Stimulated activated CD4-positive, alpha-beta T cell treated with anti-CD3 and anti-CD28 coated beads, Interleukin-2, amount 100 ng/mL, for 24 hours (primary cell): ENCODE data around the gene GRIN1.

Source experiments
- DNase-seq, 2 donors: peaks; one replicate each; pipeline ENCODE4 v3.0.0-alpha.2; 2020

GRIN1 gene

GRCh38 chr9:137198051-137198901, 59.3 kb downstream of the GRIN1 start:
- no peak for DNase-seq

- no peak for DNase-seq
Observed at GRCh38 chr9:137198902-137199283, 59.9 kb downstream of the GRIN1 start.

- no peak for DNase-seq
Observed at GRCh38 chr9:137199411-137200121, 60.6 kb downstream of the GRIN1 start.

- peak; percentile 98 to 99 for DNase-seq
Observed at GRCh38 chr9:137200311-137201204, 61.6 kb downstream of the GRIN1 start, which contains the start of gene TPRN. TSS of gene TPRN (minus strand) at chr9:137200741. CDS start at chr9:137200711, 30 bp downstream.

- DNase-seq, result no peak
Observed at GRCh38 chr9:137201205-137201868, 62.4 kb downstream of the GRIN1 start.

GRCh38 chr9:137202966-137203365, 64.0 kb downstream of the GRIN1 start:
- no peak for DNase-seq

GRCh38 chr9:137204731-137205125, 65.8 kb downstream of the GRIN1 start:
- DNase-seq, result no peak

- DNase-seq, result peak; percentile 96 to 97
Observed at GRCh38 chr9:137205126-137206069, 66.4 kb downstream of the GRIN1 start, which contains the start of the genes NDOR1 and TMEM203. TSS of gene NDOR1 (plus strand) at chr9:137205700. CDS start at chr9:137205778, 78 bp downstream. TSS of gene TMEM203 (minus strand) at chr9:137205648. CDS start at chr9:137205414, 234 bp downstream.

GRCh38 chr9:137206602-137207001, 67.6 kb downstream of the GRIN1 start:
- DNase-seq, result no peak

- DNase-seq, result no peak
Observed at GRCh38 chr9:137211532-137211931, 72.6 kb downstream of the GRIN1 start.

GRCh38 chr9:137212520-137212919, 73.6 kb downstream of the GRIN1 start:
- no peak for DNase-seq

- DNase-seq, result no peak
Observed at GRCh38 chr9:137213160-137214060, 74.5 kb downstream of the GRIN1 start.

GRCh38 chr9:137214620-137215019, 75.7 kb downstream of the GRIN1 start:
- DNase-seq, result no peak

- DNase-seq, result no peak
Observed at GRCh38 chr9:137215196-137215986, 76.4 kb downstream of the GRIN1 start.

GRCh38 chr9:137216188-137216965, 77.4 kb downstream of the GRIN1 start:
- DNase-seq, result no peak

- DNase-seq, result no peak
Observed at GRCh38 chr9:137217276-137218211, 78.6 kb downstream of the GRIN1 start.

GRCh38 chr9:137218212-137218753, 79.3 kb downstream of the GRIN1 start:
- DNase-seq, result no peak
